H9 (cell line): ENCODE measurements around the gene ETFBKMT. TPM values are rescaled to one million over a fixed set of nuclear protein-coding genes. Genes with fewer than 3 reads are reported as not detected.
"Not testable (repeated sequence)": the region's sequence is repeated elsewhere in the genome, so short reads cannot be mapped to it uniquely, and the experiment has no call there.

Experiments used
- DNase-seq: peaks from one replicate; pipeline ENCODE4 v3.0.0-alpha.2; 2017
- H2AFZ ChIP-seq: one replicate; pipeline ENCODE4 v1.6.1; 2013; ENCODE audit warnings: mild to moderate bottlenecking, low read length, control low read depth, moderate library complexity
- H2AK5ac ChIP-seq: 2 replicates; pipeline ENCODE4 v1.6.1; 2013; ENCODE audit warnings: low read length, control low read depth, mixed read lengths; ENCODE audit not compliant: insufficient read length
- H2BK120ac ChIP-seq: one replicate; pipeline ENCODE4 v1.6.1; 2013; ENCODE audit warnings: low read depth, mild to moderate bottlenecking, low read length, control low read depth, inconsistent platforms; ENCODE audit not compliant: poor library complexity, severe bottlenecking
- H2BK12ac ChIP-seq: 2 replicates; pipeline ENCODE4 v1.6.1; 2013; ENCODE audit warnings: low read length, control low read depth, mixed read lengths, low read depth; ENCODE audit not compliant: insufficient read length
- H2BK15ac ChIP-seq: 2 replicates; pipeline ENCODE4 v1.6.1; 2013; ENCODE audit warnings: low read depth, low read length, control low read depth
- H2BK20ac ChIP-seq: one replicate; pipeline ENCODE4 v1.6.1; 2013; ENCODE audit warnings: low read depth, mild to moderate bottlenecking, low read length, control low read depth, inconsistent platforms; ENCODE audit not compliant: poor library complexity, severe bottlenecking
- H2BK5ac ChIP-seq: 2 replicates; pipeline ENCODE4 v1.6.1; 2013; ENCODE audit warnings: low read length, control low read depth, mixed read lengths; ENCODE audit not compliant: insufficient read length
- H3K14ac ChIP-seq: 2 replicates; pipeline ENCODE4 v1.6.1; 2013; ENCODE audit warnings: low read length, control low read depth; ENCODE audit not compliant: insufficient read depth
- H3K18ac ChIP-seq: 2 replicates; pipeline ENCODE4 v1.6.1; 2013; ENCODE audit warnings: low read depth, mild to moderate bottlenecking, mixed read lengths, low read length, control low read depth; ENCODE audit not compliant: insufficient read length
- H3K23ac ChIP-seq: 2 replicates; pipeline ENCODE4 v1.6.1; 2013; ENCODE audit warnings: low read length, control low read depth, mixed read lengths, low read depth; ENCODE audit not compliant: insufficient read length
- H3K23me2 ChIP-seq: 2 replicates; pipeline ENCODE4 v1.6.1; 2013; ENCODE audit warnings: low read depth, mild to moderate bottlenecking, mixed read lengths, low read length, control low read depth; ENCODE audit not compliant: insufficient read length, poor library complexity, severe bottlenecking
- H3K27ac ChIP-seq: 2 replicates; pipeline ENCODE4 v1.5.1; 2013; ENCODE audit warnings: low read length, control low read depth, mixed read lengths, low read depth; ENCODE audit not compliant: insufficient read length
- H3K27me3 ChIP-seq: 2 replicates; pipeline ENCODE4 v1.6.1; 2013; ENCODE audit warnings: low read length, control low read depth, inconsistent platforms; ENCODE audit not compliant: insufficient read depth
- H3K4ac ChIP-seq: 2 replicates; pipeline ENCODE4 v1.6.1; 2013; ENCODE audit warnings: low read depth, mild to moderate bottlenecking, control low read depth, inconsistent platforms, low read length, moderate library complexity
- H3K4me1 ChIP-seq: 2 replicates; pipeline ENCODE4 v1.6.1; 2013; ENCODE audit warnings: low read length, control low read depth, inconsistent platforms; ENCODE audit not compliant: insufficient read depth
- H3K4me2 ChIP-seq: 2 replicates; pipeline ENCODE4 v1.6.1; 2013; ENCODE audit warnings: low read length, control low read depth, mixed read lengths; ENCODE audit not compliant: insufficient read length, insufficient read depth
- H3K56ac ChIP-seq: 2 replicates; pipeline ENCODE4 v1.6.1; 2013; ENCODE audit warnings: low read depth, mild to moderate bottlenecking, mixed read lengths, low read length, control low read depth; ENCODE audit not compliant: insufficient read length
- H3K79me1 ChIP-seq: 2 replicates; pipeline ENCODE4 v1.6.1; 2013; ENCODE audit warnings: low read depth, mild to moderate bottlenecking, moderate library complexity, low read length, control low read depth, inconsistent platforms; ENCODE audit not compliant: insufficient read depth, poor library complexity, severe bottlenecking
- H3K79me2 ChIP-seq: 2 replicates; pipeline ENCODE4 v1.6.1; 2013; ENCODE audit warnings: low read length, control low read depth, inconsistent platforms; ENCODE audit not compliant: insufficient read depth
- H3K9ac ChIP-seq: 2 replicates; pipeline ENCODE4 v1.6.1; 2013; ENCODE audit warnings: low read length, control low read depth, mixed read lengths; ENCODE audit not compliant: insufficient read length; ENCODE audit errors: extremely low read depth
- H3K9me3 ChIP-seq: one replicate; pipeline ENCODE4 v1.6.1; 2013; ENCODE audit warnings: low read depth, low read length, inconsistent platforms; ENCODE audit not compliant: control insufficient read depth
- H3T11ph ChIP-seq: one replicate; pipeline ENCODE4 v1.6.1; 2013; ENCODE audit warnings: mild to moderate bottlenecking, low read length, control low read depth, inconsistent platforms
- H4K20me1 ChIP-seq: one replicate; pipeline ENCODE4 v1.6.1; 2013; ENCODE audit not compliant: control insufficient read depth, insufficient read length, insufficient read depth
- H4K5ac ChIP-seq: 2 replicates; pipeline ENCODE4 v1.6.1; 2013; ENCODE audit warnings: low read depth, mild to moderate bottlenecking, mixed read lengths, low read length, control low read depth; ENCODE audit not compliant: insufficient read length
- H4K8ac ChIP-seq: replicated peaks from 2 replicates; pipeline ENCODE4 v1.6.1; 2013; ENCODE audit warnings: low read length, control low read depth, mixed read lengths, low read depth; ENCODE audit not compliant: insufficient read length
- H4K91ac ChIP-seq: 2 replicates; pipeline ENCODE4 v1.6.1; 2013; ENCODE audit warnings: low read depth, mild to moderate bottlenecking, moderate library complexity, mixed read lengths, low read length, control low read depth; ENCODE audit not compliant: insufficient read length
- H3K27ac Mint-ChIP-seq, 3 experiments: 2 replicates in 2 of 3; 3 replicates in 1 of 3; pipeline ENCODE4 v1.8.0; 2020 to 2021; ENCODE audit warnings: mixed read lengths in 3 of 3, mild to moderate bottlenecking in 1 of 3, moderate library complexity in 1 of 3
- H3K27me3 Mint-ChIP-seq: 2 replicates; pipeline ENCODE4 v1.8.0; 2021; ENCODE audit warnings: low read depth, mild to moderate bottlenecking, moderate library complexity, mixed read lengths
- H3K36me3 Mint-ChIP-seq, 3 experiments: 2 replicates in 2 of 3; 3 replicates in 1 of 3; pipeline ENCODE4 v1.8.0; 2020 to 2021; ENCODE audit warnings: low read depth in 3 of 3, mixed read lengths in 3 of 3; ENCODE audit not compliant: insufficient read depth in 1 of 3
- H3K4me1 Mint-ChIP-seq, 2 experiments: 2 replicates each; pipeline ENCODE4 v1.8.0; 2020; ENCODE audit warnings: mixed read lengths in 2 of 2
- H3K4me3 Mint-ChIP-seq, 2 experiments: 2 replicates in 1 of 2; 3 replicates in 1 of 2; pipeline ENCODE4 v1.8.0; 2020 to 2021; ENCODE audit warnings: mild to moderate bottlenecking in 2 of 2, mixed read lengths in 2 of 2, moderate library complexity in 1 of 2
- H3K9me3 Mint-ChIP-seq, 2 experiments: 2 replicates in 1 of 2; 3 replicates in 1 of 2; pipeline ENCODE4 v1.8.0; 2020; ENCODE audit warnings: mild to moderate bottlenecking in 2 of 2, mixed read lengths in 2 of 2, moderate library complexity in 1 of 2
- WGBS: extraction: QIAGEN DNeasy Blood & Tissue Kit; methylation state at CpG from one replicate; pipeline ENCODE4 v1.1.7; 2013; ENCODE audit warnings: missing lambda C conversion rate, low lambda C conversion rate, mixed read lengths; ENCODE audit not compliant: insufficient read length; ENCODE audit errors: extremely low coverage; 5-methylcytosine and 5-hydroxymethylcytosine counted together
- total RNA-seq: library from RNA; stranded (reverse); gene quantifications from 2 replicates; pipeline ENCODE4 v1.2.1, GENCODE V29; 2021
- TF ChIP-seq, protein P1 (sequence below): fragments of 200-600 bp; sonication (generic); conservative IDR thresholded peaks from 3 replicates; pipeline ENCODE4 v1.8.0; 2021; ENCODE audit warnings: antibody characterized with exemption, mild to moderate bottlenecking

The ETFBKMT gene
- total RNA-seq, 1 experiment from 2014 or later, result 0.81 TPM

GRCh38 chr12:31705621-31706020, 46.1 kb downstream of the ETFBKMT start:
- H2BK12ac ChIP-seq, result no peak overlapping the region
- H3K27ac ChIP-seq, result no peak overlapping the region
- no peak overlapping the region for H2BK15ac ChIP-seq
- Mint-ChIP-seq H3K27ac (0 out of 7 replicates have a peak overlapping the region, but pooled peaks of 1 of the 3 experiments have one; percentile 22), H3K27me3 (no peaks in the 10 kb centered on the region), H3K4me3 (no peak overlapping the region), H3K4me1 (peaks cover 5 to 6% of the 10 kb centered on the region in 2 experiments), H3K36me3 (peaks cover 18 to 33% (median 22%) of the 10 kb centered on the region in 3 experiments), H3K9me3 (peaks cover 16 to 24% of the 10 kb centered on the region in 2 experiments)
- no peak overlapping the region for H4K5ac ChIP-seq
- no peaks in the 10 kb centered on the region for H3K79me1 ChIP-seq
- TF ChIP-seq, protein P1, sequence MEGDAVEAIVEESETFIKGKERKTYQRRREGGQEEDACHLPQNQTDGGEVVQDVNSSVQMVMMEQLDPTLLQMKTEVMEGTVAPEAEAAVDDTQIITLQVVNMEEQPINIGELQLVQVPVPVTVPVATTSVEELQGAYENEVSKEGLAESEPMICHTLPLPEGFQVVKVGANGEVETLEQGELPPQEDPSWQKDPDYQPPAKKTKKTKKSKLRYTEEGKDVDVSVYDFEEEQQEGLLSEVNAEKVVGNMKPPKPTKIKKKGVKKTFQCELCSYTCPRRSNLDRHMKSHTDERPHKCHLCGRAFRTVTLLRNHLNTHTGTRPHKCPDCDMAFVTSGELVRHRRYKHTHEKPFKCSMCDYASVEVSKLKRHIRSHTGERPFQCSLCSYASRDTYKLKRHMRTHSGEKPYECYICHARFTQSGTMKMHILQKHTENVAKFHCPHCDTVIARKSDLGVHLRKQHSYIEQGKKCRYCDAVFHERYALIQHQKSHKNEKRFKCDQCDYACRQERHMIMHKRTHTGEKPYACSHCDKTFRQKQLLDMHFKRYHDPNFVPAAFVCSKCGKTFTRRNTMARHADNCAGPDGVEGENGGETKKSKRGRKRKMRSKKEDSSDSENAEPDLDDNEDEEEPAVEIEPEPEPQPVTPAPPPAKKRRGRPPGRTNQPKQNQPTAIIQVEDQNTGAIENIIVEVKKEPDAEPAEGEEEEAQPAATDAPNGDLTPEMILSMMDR, result no peak
- no peak overlapping the region for H4K91ac ChIP-seq
- H3K4me2 ChIP-seq, result no peak overlapping the region
- no peak overlapping the region for H3T11ph ChIP-seq
- WGBS, result no CpG with 5 or more reads among the region's 2 CpGs
- H4K20me1 ChIP-seq, result no peaks in the 10 kb centered on the region
- no peak overlapping the region for H2AK5ac ChIP-seq
- DNase-seq, result no peak
- peaks cover 6% of the 10 kb centered on the region for H3K9me3 ChIP-seq
- H2BK5ac ChIP-seq, result no peak overlapping the region
- H3K9ac ChIP-seq, result no peak overlapping the region
- no peak overlapping the region for H3K23ac ChIP-seq
- H3K14ac ChIP-seq, result no peak overlapping the region
- H3K23me2 ChIP-seq, result no peaks in the 10 kb centered on the region
- H3K56ac ChIP-seq, result no peak overlapping the region
- H3K18ac ChIP-seq, result no peak overlapping the region
- H3K4me1 ChIP-seq, result no peaks in the 10 kb centered on the region
- no peaks in the 10 kb centered on the region for H3K27me3 ChIP-seq
- H2BK20ac ChIP-seq, result no peak overlapping the region
- H3K4ac ChIP-seq, result no peak overlapping the region
- no peak overlapping the region for H4K8ac ChIP-seq
- no peak overlapping the region for H2BK120ac ChIP-seq
- H3K79me2 ChIP-seq, result no peaks in the 10 kb centered on the region
- H2AFZ ChIP-seq, result no peak overlapping the region

DNA sequence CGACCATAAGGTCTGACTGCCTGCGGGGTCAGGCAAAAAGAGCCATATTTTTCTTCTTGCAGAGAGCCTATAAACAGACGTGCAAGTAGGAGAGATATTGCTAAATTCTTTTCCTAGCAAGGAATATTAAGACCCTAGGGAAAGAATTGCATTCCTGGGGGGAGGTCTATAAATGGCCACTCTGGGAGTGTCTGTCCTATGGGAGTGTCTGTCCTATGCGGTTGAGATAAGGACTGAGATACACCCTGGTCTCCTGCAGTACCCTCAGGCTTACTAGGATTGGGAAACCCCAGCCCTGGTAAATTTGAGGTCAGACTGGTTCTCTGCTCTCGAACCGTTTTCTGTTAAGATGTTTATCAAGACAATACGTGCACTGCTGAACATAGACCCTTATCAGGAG, 48.6 kb downstream of the ETFBKMT start:
- not testable (repeated sequence) for H3K14ac ChIP-seq, H3K4me3 Mint-ChIP-seq, H3K23ac ChIP-seq, H3K27ac Mint-ChIP-seq, H2AK5ac ChIP-seq, DNase-seq, H3K9ac ChIP-seq, H3K27me3 ChIP-seq, H3T11ph ChIP-seq, H3K27me3 Mint-ChIP-seq, H4K91ac ChIP-seq, H3K18ac ChIP-seq, H2BK20ac ChIP-seq, H2AFZ ChIP-seq, H2BK5ac ChIP-seq, H3K23me2 ChIP-seq, H3K4me2 ChIP-seq, H4K8ac ChIP-seq, H4K5ac ChIP-seq, H2BK120ac ChIP-seq, H3K4me1 ChIP-seq, H3K4ac ChIP-seq, H4K20me1 ChIP-seq, H3K4me1 Mint-ChIP-seq, H3K79me1 ChIP-seq, H3K9me3 ChIP-seq, H3K79me2 ChIP-seq, H2BK12ac ChIP-seq, H3K56ac ChIP-seq, H3K27ac ChIP-seq, H2BK15ac ChIP-seq
- peaks cover 16 to 24% of the 10 kb centered on the region in 2 experiments for H3K9me3 Mint-ChIP-seq
- WGBS, result no CpG with 5 or more reads among the region's 7 CpGs
- H3K36me3 Mint-ChIP-seq, result peaks cover 18 to 29% (median 22%) of the 10 kb centered on the region in 3 experiments
